Spinal cord (tissue), 10 donors: ENCODE measurements around the gene ASMT. TPM values are rescaled to one million over a fixed set of nuclear protein-coding genes. Genes with fewer than 3 reads are reported as not detected.
"Not testable (repeated sequence)": the region's sequence is repeated elsewhere in the genome, so short reads cannot be mapped to it uniquely, and the experiment has no call there.

Experiments
- DNase-seq, 6 donors: peaks; one replicate each; pipeline versions ENCODE4 v3.0.0 to v3.0.0-alpha.2; 2013 to 2015; ENCODE audit warnings: low spot score in 6 of 6, low read depth in 4 of 6
- H3K27ac ChIP-seq: one replicate; pipeline ENCODE4 v1.5.1; 2013; ENCODE audit warnings: low read depth, low read length, control low read depth
- H3K27me3 ChIP-seq: one replicate; pipeline ENCODE4 v1.6.1; 2013; ENCODE audit warnings: low read length; ENCODE audit not compliant: control insufficient read depth, insufficient read depth
- H3K36me3 ChIP-seq: one replicate; pipeline ENCODE4 v1.6.1; 2013; ENCODE audit warnings: low read length; ENCODE audit not compliant: control insufficient read depth, insufficient read depth
- H3K4me1 ChIP-seq: one replicate; pipeline ENCODE4 v1.6.1; 2013; ENCODE audit warnings: low read length; ENCODE audit not compliant: control insufficient read depth, insufficient read depth
- H3K4me3 ChIP-seq: one replicate; pipeline ENCODE4 v1.5.1; 2013; ENCODE audit warnings: low read depth, low read length, control low read depth
- H3K9me3 ChIP-seq: one replicate; pipeline ENCODE4 v1.6.1; 2013; ENCODE audit warnings: low read length; ENCODE audit not compliant: control insufficient read depth, insufficient read depth
- WGBS: methylation state at CpG from one replicate; pipeline ENCODE4 v1.1.5; 2013; ENCODE audit warnings: missing lambda C conversion rate; ENCODE audit not compliant: insufficient coverage; 5-methylcytosine and 5-hydroxymethylcytosine counted together
- polyA plus RNA-seq, 2 donors: library from polyadenylated mRNA; unstranded; fragments of 120-200 nt; gene quantifications; one replicate each; pipeline ENCODE4 v1.2.1, GENCODE V29; 2013; ENCODE audit not compliant: insufficient read length in 2 of 2
- total RNA-seq, 2 donors: library from RNA; depleted of rRNA in 1 of 2; stranded (reverse); fragments of 120-200 nt in 1 of 2; fragments of >200 nt in 1 of 2; gene quantifications; one replicate each; pipeline versions ENCODE4 v1.2.3 to v1.2.4, GENCODE V29; 2013 to 2014
- donor health status: healthy.

Gene ASMT
- total and polyA plus RNA-seq, 4 donors, result 0.30 to 0.57 (median 0.36) TPM

GRCh38 chrX:1629244-1629643, 14.4 kb downstream of the ASMT start:
- no peak overlapping the region for H3K4me3 ChIP-seq
- no peaks in the 10 kb centered on the region for H3K9me3 ChIP-seq
- no peak overlapping the region for H3K27ac ChIP-seq
- no peaks in the 10 kb centered on the region for H3K27me3 ChIP-seq
- no peaks in the 10 kb centered on the region for H3K4me1 ChIP-seq
- no peak for DNase-seq
- no peaks in the 10 kb centered on the region for H3K36me3 ChIP-seq
- 89% methylated on average over 6 of the region's 7 CpGs for WGBS

DNA sequence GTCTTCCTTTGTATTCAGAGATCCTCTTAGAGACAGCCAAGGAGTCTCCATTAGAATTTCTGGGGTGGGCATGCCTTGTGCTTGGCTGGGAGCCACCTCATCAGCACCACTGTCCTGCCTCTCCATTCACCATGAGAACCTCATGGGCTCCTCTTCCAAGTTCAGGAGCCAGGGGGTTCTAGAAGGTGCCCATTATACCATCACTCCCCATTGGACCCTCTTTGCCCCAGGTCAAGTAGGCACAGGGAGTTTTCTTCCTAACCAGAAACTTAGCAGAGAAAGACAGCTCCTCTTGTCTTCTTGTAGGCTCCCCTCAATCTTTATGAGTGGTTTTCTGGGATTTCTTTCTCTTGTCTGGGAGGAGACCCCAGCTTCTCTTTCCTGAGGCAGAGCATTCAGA, 31.1 kb downstream of the ASMT start:
- no peak for DNase-seq
- H3K27me3 ChIP-seq, result no peaks in the 10 kb centered on the region
- no peak overlapping the region for H3K4me3 ChIP-seq
- H3K36me3 ChIP-seq, result no peaks in the 10 kb centered on the region
- peaks cover 3% of the 10 kb centered on the region for H3K9me3 ChIP-seq
- H3K27ac ChIP-seq, result no peak overlapping the region
- H3K4me1 ChIP-seq, result peaks cover 7% of the 10 kb centered on the region

- peak in 2 of 6 donors; percentile 28 to 29 for DNase-seq
- WGBS, result no CpG with 5 or more reads among the region's 8 CpGs
- peaks cover 7% of the 10 kb centered on the region for H3K4me1 ChIP-seq
Observed at GRCh38 chrX:1649621-1650020, 34.8 kb downstream of the ASMT start.

DNA sequence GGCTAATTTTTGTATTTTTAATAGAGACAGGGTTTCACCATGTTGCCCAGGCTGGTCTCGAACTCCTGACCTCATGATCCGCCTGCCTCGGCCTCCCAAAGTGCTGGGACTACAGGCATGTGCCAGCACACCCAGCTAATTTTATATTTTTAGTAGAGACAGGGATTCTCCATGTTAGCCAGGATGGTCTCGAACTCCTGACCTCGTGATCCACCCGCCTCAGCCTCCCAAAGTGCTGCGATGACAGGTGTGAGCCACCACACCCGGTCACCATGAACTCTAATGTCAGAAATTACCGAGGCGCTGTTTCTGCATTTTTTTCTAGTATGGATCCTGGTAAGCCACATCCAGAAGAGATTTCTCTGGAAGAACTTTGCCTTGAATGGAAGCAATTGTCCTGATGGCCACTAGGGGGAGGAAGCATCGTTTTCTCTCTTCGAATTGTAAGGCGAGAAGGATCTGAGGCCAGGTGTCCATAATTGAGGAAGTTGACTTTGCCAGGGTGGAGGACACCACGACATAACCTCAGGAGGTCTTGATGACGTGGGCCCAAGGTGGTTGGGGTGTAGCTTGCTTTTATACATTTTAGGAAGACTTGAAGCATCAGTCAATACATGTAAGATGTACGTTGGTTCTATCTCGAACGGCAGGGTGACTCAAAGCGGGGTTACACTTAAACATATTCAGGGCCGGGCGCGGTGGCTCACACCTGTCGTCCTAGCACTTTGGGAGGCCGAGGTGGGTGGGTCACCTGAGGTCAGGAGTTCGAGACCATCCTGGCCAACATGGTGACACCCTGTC, 37.4 kb downstream of the ASMT start:
- not testable (repeated sequence) for H3K9me3 ChIP-seq, H3K27me3 ChIP-seq, H3K4me3 ChIP-seq, H3K27ac ChIP-seq, H3K4me1 ChIP-seq, H3K36me3 ChIP-seq
- peak in 3 of 6 donors; percentile 32 to 86 (median 63) for DNase-seq
- WGBS, result 74% methylated on average over 21 of the region's 25 CpGs

More at GRCh38 chrX:1649621-1650020, 34.8 kb downstream of the ASMT start:
- Histone ChIP-seq H3K4me3 (no peak overlapping the region), H3K27ac (no peak overlapping the region), H3K36me3 (no peaks in the 10 kb centered on the region), H3K9me3 (peaks cover 3% of the 10 kb centered on the region), H3K27me3 (no peaks in the 10 kb centered on the region)

DNA sequence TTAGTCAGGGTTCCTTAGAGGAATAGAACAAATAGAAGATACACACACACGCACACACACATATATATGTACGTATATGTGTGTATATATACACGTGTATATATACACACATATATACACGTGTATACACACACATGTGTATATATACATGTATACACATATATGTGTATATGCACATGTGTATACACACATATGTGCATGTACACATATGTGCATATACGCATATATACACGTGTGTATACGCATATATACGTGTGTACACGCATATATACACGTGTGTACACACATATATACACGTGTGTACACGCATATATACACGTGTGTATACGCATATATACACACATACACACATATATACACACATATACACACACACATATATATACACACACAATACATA, 41.5 kb downstream of the ASMT start:
- DNase-seq, result no peak
- H3K27ac ChIP-seq, result no peak overlapping the region
- no CpG with 5 or more reads among the region's 14 CpGs for WGBS
- H3K36me3 ChIP-seq, result no peaks in the 10 kb centered on the region
- H3K27me3 ChIP-seq, result no peaks in the 10 kb centered on the region
- H3K4me1 ChIP-seq, result peaks cover 10% of the 10 kb centered on the region
- H3K4me3 ChIP-seq, result no peak overlapping the region
- no peaks in the 10 kb centered on the region for H3K9me3 ChIP-seq

GRCh38 chrX:1657367-1658070, 42.7 kb downstream of the ASMT start:
- no peak overlapping the region for H3K4me3 ChIP-seq
- 16% methylated on average over 11 of the region's 13 CpGs for WGBS
- H3K4me1 ChIP-seq, result peaks cover 10% of the 10 kb centered on the region
- H3K27me3 ChIP-seq, result no peaks in the 10 kb centered on the region
- H3K9me3 ChIP-seq, result no peaks in the 10 kb centered on the region
- H3K27ac ChIP-seq, result no peak overlapping the region
- peak in 3 of 6 donors; percentile 22 to 91 (median 46) for DNase-seq
- H3K36me3 ChIP-seq, result no peaks in the 10 kb centered on the region

DNA sequence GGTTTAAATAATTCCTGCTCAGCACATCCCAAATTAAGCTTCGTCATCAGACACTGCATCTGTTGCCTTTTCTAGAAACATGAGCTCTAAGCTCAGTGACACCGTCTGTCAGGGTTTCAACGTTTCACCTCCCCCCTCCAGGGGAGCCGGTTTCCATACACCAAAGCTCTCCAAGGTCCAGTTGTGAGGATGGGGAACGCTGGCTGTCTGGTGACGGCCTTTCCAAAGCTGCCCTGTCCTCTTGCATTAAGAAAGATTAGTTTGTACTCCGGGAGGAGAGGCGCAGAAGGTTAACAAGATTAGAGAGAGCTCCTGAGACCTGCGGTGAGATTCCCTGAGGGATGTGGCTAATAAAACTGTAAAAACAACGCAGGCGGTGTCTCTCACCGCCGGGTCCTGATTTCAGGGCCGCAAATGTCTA, 43.2 kb downstream of the ASMT start:
- Histone ChIP-seq H3K9me3 (no peaks in the 10 kb centered on the region), H3K4me1 (peaks cover 10% of the 10 kb centered on the region), H3K27me3 (no peaks in the 10 kb centered on the region), H3K27ac (no peak overlapping the region), H3K36me3 (no peaks in the 10 kb centered on the region), H3K4me3 (no peak overlapping the region)
- WGBS, result 22% methylated on average over 5 of the region's 14 CpGs
- DNase-seq, result no peak

- Histone ChIP-seq H3K27ac (no peak overlapping the region), H3K27me3 (no peaks in the 10 kb centered on the region), H3K36me3 (no peaks in the 10 kb centered on the region), H3K4me1 (peaks cover 10% of the 10 kb centered on the region), H3K4me3 (no peak overlapping the region), H3K9me3 (no peaks in the 10 kb centered on the region)
- WGBS, result 90% methylated on average over 32 of the region's 34 CpGs
- DNase-seq, result no peak
Observed at GRCh38 chrX:1659664-1660461, 45.0 kb downstream of the ASMT start.

GRCh38 chrX:1661048-1661921, 46.4 kb downstream of the ASMT start:
- no peaks in the 10 kb centered on the region for H3K36me3 ChIP-seq
- no peak overlapping the region for H3K4me3 ChIP-seq
- DNase-seq, result peak in 1 of 6 donors; percentile 23
- H3K9me3 ChIP-seq, result no peaks in the 10 kb centered on the region
- H3K27me3 ChIP-seq, result no peaks in the 10 kb centered on the region
- H3K27ac ChIP-seq, result no peak overlapping the region
- peaks cover 10% of the 10 kb centered on the region for H3K4me1 ChIP-seq
- 77% methylated on average over 13 of the region's 16 CpGs for WGBS
